K562 (cell line): ENCODE measurements around the gene RARRES1. TPM values are rescaled to one million over a fixed set of nuclear protein-coding genes. Genes with fewer than 3 reads are reported as not detected.

ENCODE experiments used
- MCM5 ChIP-seq: fragments of 450-650 bp; IDR thresholded peaks from 2 replicates; pipeline ENCODE4 v1.6.1; 2016; ENCODE audit warnings: low read depth
- PHTF2 ChIP-seq: fragments of 250-450 bp; sonication (Bioruptor Pico); IDR thresholded peaks from 2 replicates; pipeline ENCODE4 v1.5.0; 2021; ENCODE audit warnings: mild to moderate bottlenecking
- PTTG1 ChIP-seq: fragments of 450-650 bp; IDR thresholded peaks from 2 replicates; pipeline ENCODE4 v1.6.1; 2016; ENCODE audit warnings: low read depth, mild to moderate bottlenecking, missing genetic modification characterization, missing compliant biosample characterization
- REST ChIP-seq, 2 experiments: fragments of 450-650 bp; formaldehyde crosslinking in 1 of 2; IDR thresholded peaks; 2 replicates each; pipeline versions ENCODE4 v1.4.0 to v1.6.1; 2014 to 2020; ENCODE audit warnings: mild to moderate bottlenecking in 2 of 2, borderline replicate concordance in 1 of 2, low read depth in 1 of 2
- RNF2 ChIP-seq: sonication (generic); IDR thresholded peaks from 2 replicates; pipeline ENCODE4 v1.6.1; 2016
- ZFP91 ChIP-seq: sonication (generic); formaldehyde crosslinking; IDR thresholded peaks from 2 replicates; pipeline ENCODE4 v1.8.0; 2022; ENCODE audit warnings: mild to moderate bottlenecking, missing genetic modification reagents
- ZNF121 ChIP-seq: sonication (generic); formaldehyde crosslinking; conservative IDR thresholded peaks from 2 replicates; pipeline ENCODE4 v1.8.0; 2022; ENCODE audit warnings: missing genetic modification reagents
- ZSCAN29 ChIP-seq: fragments of 450-650 bp; IDR thresholded peaks from 2 replicates; pipeline ENCODE4 v1.6.1; 2017
- polyA plus RNA-seq, 8 experiments: library from polyadenylated mRNA; depleted of rRNA in 4 of 8; stranded (reverse) in 5 of 8; unstranded in 3 of 8; fragments of >200 nt; fragmentation: Nextera tagmentation in 2 of 8; fragmentation: Illumina TruSeq in 1 of 8; extraction: Ambion mirVana in 2 of 8; extraction: Trizol in 1 of 8; gene quantifications; 2 replicates each; pipeline versions ENCODE4 v1.2.1 to v1.2.3, GENCODE V29; 2011 to 2014; ENCODE audit warnings: inconsistent platforms in 1 of 8, missing spikeins in 1 of 8
- total RNA-seq, 7 experiments: library from RNA; depleted of rRNA in 6 of 7; stranded (reverse); fragments of >200 nt in 6 of 7; fragmentation: Illumina TruSeq in 2 of 7; extraction: Trizol in 2 of 7; gene quantifications; 2 replicates each; pipeline versions ENCODE4 v1.2.1 to v1.2.3, GENCODE V29; 2011 to 2021; ENCODE audit warnings: low replicate concordance in 1 of 7

RARRES1 gene
- total and polyA plus RNA-seq, 9 of the 15 experiments (the other 6 are each of a cell fraction or from before 2014, with no cell fraction given) = not detected

- TF ChIP-seq REST (IDR thresholded peaks at IDR 0.05; ENCODE audit: borderline replicate concordance) (no peak), REST (CRISPR knock-in tag; IDR thresholded peaks at IDR 0.05; ENCODE audit: low read depth) (no peak), RNF2 (no peak), ZFP91 (no peak), ZSCAN29 (no peak), PHTF2 (CRISPR knock-in tag) (no peak), PTTG1 (tag) (no peak), ZNF121 (CRISPR knock-in tag) (no peak), MCM5 (no peak)
Measured at GRCh38 chr3:158739078-158739477, 6.8 kb upstream of the RARRES1 start (continued).
